GM21619 (cell line): Measurements from ENCODE around the gene UBE2E2.

Experiments
- ATAC-seq: cut with Tn5 transposase; IDR thresholded peaks from one replicate; pipeline ENCODE4 v1.9.1; 2021; ENCODE audit not compliant: unreplicated experiment

The UBE2E2 gene

GRCh38 chr3:23239211-23240068 lies 36.3 kb downstream of the UBE2E2 start:
- ATAC-seq, result no peak

- no peak for ATAC-seq
Observed at GRCh38 chr3:23240171-23240785, 37.2 kb downstream of the UBE2E2 start.

GRCh38 chr3:23241256-23241655 lies 38.1 kb downstream of the UBE2E2 start:
- ATAC-seq, result no peak

- no peak for ATAC-seq
Observed at GRCh38 chr3:23242106-23242505, 39.0 kb downstream of the UBE2E2 start.

- no peak for ATAC-seq
Observed at GRCh38 chr3:23244324-23245041, 41.4 kb downstream of the UBE2E2 start.

- no peak for ATAC-seq
Observed at GRCh38 chr3:23246651-23247050, 43.5 kb downstream of the UBE2E2 start.

GRCh38 chr3:23248594-23249131 lies 45.5 kb downstream of the UBE2E2 start:
- no peak for ATAC-seq

- no peak for ATAC-seq
Observed at GRCh38 chr3:23249961-23250360, 46.8 kb downstream of the UBE2E2 start.

- no peak for ATAC-seq
Observed at GRCh38 chr3:23252122-23252521, 49.0 kb downstream of the UBE2E2 start.

- peak; percentile 83 for ATAC-seq
Observed at GRCh38 chr3:23253214-23253613, 50.1 kb downstream of the UBE2E2 start.

GRCh38 chr3:23254282-23254681 lies 51.2 kb downstream of the UBE2E2 start:
- ATAC-seq, result no peak

- ATAC-seq, result no peak
Observed at GRCh38 chr3:23254835-23255234, 51.7 kb downstream of the UBE2E2 start.

- no peak for ATAC-seq
Observed at GRCh38 chr3:23256741-23257435, 53.8 kb downstream of the UBE2E2 start.

- no peak for ATAC-seq
Observed at GRCh38 chr3:23258110-23258509, 55.0 kb downstream of the UBE2E2 start.

- no peak for ATAC-seq
Observed at GRCh38 chr3:23259515-23259914, 56.4 kb downstream of the UBE2E2 start.

GRCh38 chr3:23262766-23263165 lies 59.6 kb downstream of the UBE2E2 start:
- ATAC-seq, result no peak

- ATAC-seq, result no peak
Observed at GRCh38 chr3:23263796-23264195, 60.7 kb downstream of the UBE2E2 start.

- no peak for ATAC-seq
Observed at GRCh38 chr3:23264413-23264812, 61.3 kb downstream of the UBE2E2 start.

- ATAC-seq, result peak; percentile 63
Observed at GRCh38 chr3:23270423-23270822, 67.3 kb downstream of the UBE2E2 start.

- no peak for ATAC-seq
Observed at GRCh38 chr3:23271876-23272741, 69.0 kb downstream of the UBE2E2 start.
